Measurements from ENCODE around the gene PEX11G.
A peak's percentile ranks its signal among the peaks of the same experiment; 100 is the strongest.

The PEX11G gene

DNA sequence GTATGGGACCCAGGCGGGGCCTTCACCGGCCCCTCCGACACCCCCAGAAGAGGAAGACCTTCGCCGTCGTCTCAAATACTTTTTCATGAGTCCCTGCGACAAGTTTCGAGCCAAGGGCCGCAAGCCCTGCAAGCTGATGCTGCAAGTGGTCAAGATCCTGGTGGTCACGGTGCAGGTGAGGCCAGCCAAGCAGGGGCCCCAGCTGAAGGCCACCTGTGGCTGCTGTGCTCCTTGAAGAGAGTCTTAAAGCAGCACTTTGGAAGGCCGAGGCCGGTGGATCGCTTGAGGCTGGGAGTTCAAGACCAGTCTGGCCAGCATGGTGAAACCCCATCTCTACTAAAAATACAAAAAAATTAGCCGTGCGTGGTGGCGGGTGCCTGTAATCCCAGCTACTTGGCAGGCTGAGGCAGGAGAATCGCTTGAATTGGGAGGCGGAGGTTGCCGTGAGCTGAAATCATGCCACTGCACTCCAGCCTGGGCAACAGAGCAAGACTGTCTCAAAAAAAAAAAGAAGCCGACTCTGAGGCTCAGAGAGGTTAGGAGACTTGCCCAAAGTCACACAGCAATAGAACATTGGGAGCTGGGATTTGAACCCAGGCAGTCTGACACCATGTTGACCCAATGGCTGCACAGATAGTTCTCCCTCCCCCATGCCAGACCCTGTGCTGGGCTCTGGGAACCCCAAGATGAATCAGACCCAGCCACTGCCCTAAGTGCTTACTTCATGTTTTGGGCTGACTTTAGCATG is 36.3 kb upstream of the PEX11G start:
- TF ChIP-seq, protein P1, sequence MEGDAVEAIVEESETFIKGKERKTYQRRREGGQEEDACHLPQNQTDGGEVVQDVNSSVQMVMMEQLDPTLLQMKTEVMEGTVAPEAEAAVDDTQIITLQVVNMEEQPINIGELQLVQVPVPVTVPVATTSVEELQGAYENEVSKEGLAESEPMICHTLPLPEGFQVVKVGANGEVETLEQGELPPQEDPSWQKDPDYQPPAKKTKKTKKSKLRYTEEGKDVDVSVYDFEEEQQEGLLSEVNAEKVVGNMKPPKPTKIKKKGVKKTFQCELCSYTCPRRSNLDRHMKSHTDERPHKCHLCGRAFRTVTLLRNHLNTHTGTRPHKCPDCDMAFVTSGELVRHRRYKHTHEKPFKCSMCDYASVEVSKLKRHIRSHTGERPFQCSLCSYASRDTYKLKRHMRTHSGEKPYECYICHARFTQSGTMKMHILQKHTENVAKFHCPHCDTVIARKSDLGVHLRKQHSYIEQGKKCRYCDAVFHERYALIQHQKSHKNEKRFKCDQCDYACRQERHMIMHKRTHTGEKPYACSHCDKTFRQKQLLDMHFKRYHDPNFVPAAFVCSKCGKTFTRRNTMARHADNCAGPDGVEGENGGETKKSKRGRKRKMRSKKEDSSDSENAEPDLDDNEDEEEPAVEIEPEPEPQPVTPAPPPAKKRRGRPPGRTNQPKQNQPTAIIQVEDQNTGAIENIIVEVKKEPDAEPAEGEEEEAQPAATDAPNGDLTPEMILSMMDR (conservative IDR thresholded peaks at IDR 0.05; ENCODE audit: low read depth, low read length), result no peak
- DNase-seq (ENCODE audit: low read depth), result no peak
- no peak overlapping the region for H3K4me3 ChIP-seq (ENCODE audit: low read length)

GRCh38 chr19:7524523-7524922 is 35.7 kb upstream of the PEX11G start:
- DNase-seq (ENCODE audit: low read depth), result no peak
- no peak overlapping the region for H3K4me3 ChIP-seq (ENCODE audit: low read length)
- TF ChIP-seq, protein P1 (conservative IDR thresholded peaks at IDR 0.05; ENCODE audit: low read depth, low read length), result no peak

GRCh38 chr19:7522923-7523667 is 34.3 kb upstream of the PEX11G start:
- TF ChIP-seq, protein P1 (conservative IDR thresholded peaks at IDR 0.05; ENCODE audit: low read depth, low read length), result no peak
- DNase-seq (ENCODE audit: low read depth), result no peak
- H3K4me3 ChIP-seq (ENCODE audit: low read length), result peak overlapping the region; percentile 76

GRCh38 chr19:7522072-7522922 is 33.5 kb upstream of the PEX11G start, which contains the start of gene MCOLN1:
Gene MCOLN1 (plus strand): TSS chr19:7522624. CDS start chr19:7522751, 127 bp downstream.
- peak; percentile 76 for DNase-seq (ENCODE audit: low read depth)

GRCh38 chr19:7521551-7522071 is 32.8 kb upstream of the PEX11G start:
- DNase-seq (ENCODE audit: low read depth), result no peak
- H3K4me3 ChIP-seq (ENCODE audit: low read length), result peak overlapping the region; percentile 76
- TF ChIP-seq, protein P1 (conservative IDR thresholded peaks at IDR 0.05; ENCODE audit: low read depth, low read length), result no peak

More at GRCh38 chr19:7522072-7522922, 33.5 kb upstream of the PEX11G start, which contains the start of gene MCOLN1:
- TF ChIP-seq, protein P1 (conservative IDR thresholded peaks at IDR 0.05; ENCODE audit: low read depth, low read length), result no peak
- peak within 1 kb of the TSS; percentile 76 for H3K4me3 ChIP-seq (ENCODE audit: low read length)

GRCh38 chr19:7520131-7521051 is 31.6 kb upstream of the PEX11G start:
- TF ChIP-seq, protein P1 (conservative IDR thresholded peaks at IDR 0.05; ENCODE audit: low read depth, low read length), result no peak
- H3K4me3 ChIP-seq (ENCODE audit: low read length), result no peak overlapping the region
- DNase-seq (ENCODE audit: low read depth), result no peak

Measured in retinal pigment epithelial cell (primary cell).